ENCODE data around the gene C10orf120.

The C10orf120 gene

DNA sequence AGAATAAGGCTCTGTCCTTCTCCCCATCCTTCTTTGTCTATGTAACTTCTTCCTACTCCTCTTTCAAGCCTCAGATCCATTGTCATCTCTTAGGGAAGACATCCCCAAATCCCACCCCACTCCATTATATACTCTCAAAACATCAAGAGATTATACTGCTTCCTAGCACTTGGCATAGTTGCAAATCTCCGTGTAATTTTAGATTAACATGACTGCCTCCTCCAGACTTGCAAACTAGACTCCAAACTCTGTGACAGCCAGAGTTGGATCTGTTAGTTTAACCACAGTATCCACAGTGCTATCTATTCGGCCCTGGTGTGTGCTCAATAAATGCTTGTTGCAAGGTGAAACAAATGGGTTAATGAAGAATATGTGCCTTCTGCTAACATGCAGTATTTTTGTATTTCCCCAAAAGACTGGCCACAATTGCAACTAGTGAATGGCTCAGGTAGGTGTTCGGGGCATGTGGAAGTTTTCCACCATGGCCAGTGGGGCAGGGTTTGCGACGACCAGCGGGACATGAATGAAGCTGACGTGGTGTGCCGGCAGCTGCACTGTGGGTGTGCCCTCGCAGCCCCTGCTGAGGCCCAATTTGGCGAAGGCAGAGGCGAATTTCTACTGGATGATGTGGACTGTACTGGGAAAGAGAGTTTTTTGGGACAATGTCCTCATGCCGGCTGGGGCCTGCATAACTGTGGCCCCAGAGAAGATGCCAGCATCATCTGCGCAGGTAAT, 34.5 kb upstream of the C10orf120 start:
- H2AFZ ChIP-seq (ENCODE audit: low read length): no peak overlapping the region
- H3K9me3 ChIP-seq (ENCODE audit: insufficient read depth, low read depth, low read length): no peaks in the 10 kb centered on the region

GRCh38 chr10:122733443-122733842, 33.8 kb upstream of the C10orf120 start:
- no peak overlapping the region for H3K4me3 ChIP-seq (ENCODE audit: low read length, poor library complexity, severe bottlenecking)
- H3K4me1 ChIP-seq (ENCODE audit: insufficient read depth, low read length, poor library complexity, severe bottlenecking): no peaks in the 10 kb centered on the region
- no peaks in the 10 kb centered on the region for H3K79me2 ChIP-seq (ENCODE audit: insufficient read depth, low read length)
- TF ChIP-seq EZH2phosphoT487 (IDR thresholded peaks at IDR 0.05; ENCODE audit: borderline replicate concordance) (no peak), CTCF (conservative IDR thresholded peaks at IDR 0.05; ENCODE audit: low read length) (no peak)
- no peaks in the 10 kb centered on the region for H3K9me3 ChIP-seq (ENCODE audit: insufficient read depth, low read depth, low read length)
- H4K20me1 ChIP-seq (ENCODE audit: insufficient read depth, low read length, poor library complexity, severe bottlenecking): no peaks in the 10 kb centered on the region
- H3K4me2 ChIP-seq (ENCODE audit: low read depth, low read length, poor library complexity, severe bottlenecking): no peak overlapping the region
- no peaks in the 10 kb centered on the region for H3K27me3 ChIP-seq (ENCODE audit: insufficient read depth, low read length, poor library complexity, severe bottlenecking)
- no peaks in the 10 kb centered on the region for H3K36me3 ChIP-seq (ENCODE audit: insufficient read depth, low read length)
- no peaks in the 10 kb centered on the region for H3F3A ChIP-seq (ENCODE audit: low read depth)
- H3K9ac ChIP-seq (ENCODE audit: low read depth, low read length, poor library complexity, severe bottlenecking): no peak overlapping the region
- H2AFZ ChIP-seq (ENCODE audit: low read length): no peak overlapping the region
- no peaks in the 10 kb centered on the region for H3K9me2 ChIP-seq (replicated peaks; ENCODE audit: low read depth, low read length)

More for the DNA sequence above, 34.5 kb upstream of the C10orf120 start:
- H3K79me2 ChIP-seq (ENCODE audit: insufficient read depth, low read length): no peaks in the 10 kb centered on the region
- H4K20me1 ChIP-seq (ENCODE audit: insufficient read depth, low read length, poor library complexity, severe bottlenecking): no peaks in the 10 kb centered on the region
- TF ChIP-seq EZH2phosphoT487 (IDR thresholded peaks at IDR 0.05; ENCODE audit: borderline replicate concordance) (no peak), CTCF (conservative IDR thresholded peaks at IDR 0.05; ENCODE audit: low read length) (no peak)
- no peaks in the 10 kb centered on the region for H3F3A ChIP-seq (ENCODE audit: low read depth)
- H3K9me2 ChIP-seq (replicated peaks; ENCODE audit: low read depth, low read length): no peaks in the 10 kb centered on the region
- H3K4me2 ChIP-seq (ENCODE audit: low read depth, low read length, poor library complexity, severe bottlenecking): no peak overlapping the region
- no peaks in the 10 kb centered on the region for H3K36me3 ChIP-seq (ENCODE audit: insufficient read depth, low read length)
- H3K27me3 ChIP-seq (ENCODE audit: insufficient read depth, low read length, poor library complexity, severe bottlenecking): no peaks in the 10 kb centered on the region
- H3K4me1 ChIP-seq (ENCODE audit: insufficient read depth, low read length, poor library complexity, severe bottlenecking): no peaks in the 10 kb centered on the region
- H3K4me3 ChIP-seq (ENCODE audit: low read length, poor library complexity, severe bottlenecking): no peak overlapping the region
- H3K9ac ChIP-seq (ENCODE audit: low read depth, low read length, poor library complexity, severe bottlenecking): no peak overlapping the region

GRCh38 chr10:122730238-122730637, 30.6 kb upstream of the C10orf120 start:
- H3K4me2 ChIP-seq (ENCODE audit: low read depth, low read length, poor library complexity, severe bottlenecking): no peak overlapping the region
- H3K36me3 ChIP-seq (ENCODE audit: insufficient read depth, low read length): no peaks in the 10 kb centered on the region
- H4K20me1 ChIP-seq (ENCODE audit: insufficient read depth, low read length, poor library complexity, severe bottlenecking): no peaks in the 10 kb centered on the region
- no peak for TF ChIP-seq CTCF (conservative IDR thresholded peaks at IDR 0.05; ENCODE audit: low read length)
- H3K9me2 ChIP-seq (replicated peaks; ENCODE audit: low read depth, low read length): no peaks in the 10 kb centered on the region
- no peak overlapping the region for H2AFZ ChIP-seq (ENCODE audit: low read length)
- H3K79me2 ChIP-seq (ENCODE audit: insufficient read depth, low read length): no peaks in the 10 kb centered on the region
- H3F3A ChIP-seq (ENCODE audit: low read depth): no peaks in the 10 kb centered on the region
- H3K27me3 ChIP-seq (ENCODE audit: insufficient read depth, low read length, poor library complexity, severe bottlenecking): no peaks in the 10 kb centered on the region
- no peaks in the 10 kb centered on the region for H3K4me1 ChIP-seq (ENCODE audit: insufficient read depth, low read length, poor library complexity, severe bottlenecking)
- no peaks in the 10 kb centered on the region for H3K9me3 ChIP-seq (ENCODE audit: insufficient read depth, low read depth, low read length)
- no peak overlapping the region for H3K4me3 ChIP-seq (ENCODE audit: low read length, poor library complexity, severe bottlenecking)
- no peak overlapping the region for H3K9ac ChIP-seq (ENCODE audit: low read depth, low read length, poor library complexity, severe bottlenecking)
